ENCODE results near the gene ACTRT2. TPM values are rescaled to one million over a fixed set of nuclear protein-coding genes. Genes with fewer than 3 reads are reported as not detected.

ACTRT2 gene
- total RNA-seq, 1 experiment from 2014 or later: not detected

DNA sequence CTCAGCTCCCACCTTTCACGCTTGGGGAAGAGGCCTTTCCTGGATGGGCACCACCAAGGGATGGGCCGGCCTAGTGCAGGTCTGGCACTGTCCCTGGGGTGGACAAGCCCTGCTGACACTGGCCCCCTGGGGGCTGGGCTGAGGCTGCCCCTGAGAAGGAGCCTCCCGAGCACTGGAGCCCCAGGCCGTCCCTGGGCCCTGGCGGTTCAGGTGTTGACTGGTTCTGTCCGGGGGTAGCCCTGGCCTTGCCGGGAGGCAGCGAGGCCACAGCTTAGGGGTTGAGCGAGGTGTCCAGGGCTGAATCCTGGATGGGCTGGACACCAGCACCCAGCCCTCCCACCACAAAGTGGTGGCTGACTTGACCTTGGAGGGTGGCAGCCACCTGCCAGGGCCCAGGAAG is 49.7 kb upstream of the ACTRT2 start:
- Mint-ChIP-seq H3K4me1 (no peaks in the 10 kb centered on the region), H3K36me3 (ENCODE audit: insufficient read depth in 1 of 3, low read depth in 3 of 3) (peaks cover 0 to 18% (median 0%) of the 10 kb centered on the region in 3 experiments; a peak in 2 of 7 replicates), H3K4me3 (no peak overlapping the region), H3K27ac (no peak overlapping the region), H3K9me3 (peaks cover 2 to 53% of the 10 kb centered on the region in 2 experiments; a peak in 4 of 5 replicates), H3K27me3 (ENCODE audit: low read depth) (no peaks in the 10 kb centered on the region; the same call in 1 of the 2 replicates)
- no peaks in the 10 kb centered on the region for H3K79me1 ChIP-seq (ENCODE audit: insufficient read depth, low read depth, low read length, poor library complexity, severe bottlenecking)
- H3K56ac ChIP-seq (ENCODE audit: insufficient read length, low read depth, low read length): no peak overlapping the region
- H4K20me1 ChIP-seq (ENCODE audit: control insufficient read depth, insufficient read depth, insufficient read length): no peaks in the 10 kb centered on the region
- H3K4ac ChIP-seq (ENCODE audit: low read depth, low read length): no peak overlapping the region
- no peaks in the 10 kb centered on the region for H3K79me2 ChIP-seq (ENCODE audit: insufficient read depth, low read length)
- H2BK5ac ChIP-seq (ENCODE audit: insufficient read length, low read length): no peak overlapping the region
- no peak overlapping the region for H2BK15ac ChIP-seq (ENCODE audit: low read depth, low read length)
- H3K18ac ChIP-seq (ENCODE audit: insufficient read length, low read depth, low read length): no peak overlapping the region
- H2AK5ac ChIP-seq (ENCODE audit: insufficient read length, low read length): no peak overlapping the region
- no peak overlapping the region for H4K91ac ChIP-seq (ENCODE audit: insufficient read length, low read depth, low read length)
- peaks cover 82% of the 10 kb centered on the region for H3K9me3 ChIP-seq (ENCODE audit: control insufficient read depth, low read depth, low read length)
- WGBS (ENCODE audit: extremely low coverage, insufficient read length, low lambda C conversion rate): no CpG with 5 or more reads among the region's 9 CpGs
- no peak overlapping the region for H2BK120ac ChIP-seq (ENCODE audit: low read depth, low read length, poor library complexity, severe bottlenecking)
- TF ChIP-seq, protein P1, sequence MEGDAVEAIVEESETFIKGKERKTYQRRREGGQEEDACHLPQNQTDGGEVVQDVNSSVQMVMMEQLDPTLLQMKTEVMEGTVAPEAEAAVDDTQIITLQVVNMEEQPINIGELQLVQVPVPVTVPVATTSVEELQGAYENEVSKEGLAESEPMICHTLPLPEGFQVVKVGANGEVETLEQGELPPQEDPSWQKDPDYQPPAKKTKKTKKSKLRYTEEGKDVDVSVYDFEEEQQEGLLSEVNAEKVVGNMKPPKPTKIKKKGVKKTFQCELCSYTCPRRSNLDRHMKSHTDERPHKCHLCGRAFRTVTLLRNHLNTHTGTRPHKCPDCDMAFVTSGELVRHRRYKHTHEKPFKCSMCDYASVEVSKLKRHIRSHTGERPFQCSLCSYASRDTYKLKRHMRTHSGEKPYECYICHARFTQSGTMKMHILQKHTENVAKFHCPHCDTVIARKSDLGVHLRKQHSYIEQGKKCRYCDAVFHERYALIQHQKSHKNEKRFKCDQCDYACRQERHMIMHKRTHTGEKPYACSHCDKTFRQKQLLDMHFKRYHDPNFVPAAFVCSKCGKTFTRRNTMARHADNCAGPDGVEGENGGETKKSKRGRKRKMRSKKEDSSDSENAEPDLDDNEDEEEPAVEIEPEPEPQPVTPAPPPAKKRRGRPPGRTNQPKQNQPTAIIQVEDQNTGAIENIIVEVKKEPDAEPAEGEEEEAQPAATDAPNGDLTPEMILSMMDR (conservative IDR thresholded peaks at IDR 0.05): no peak
- no peak overlapping the region for H3K14ac ChIP-seq (ENCODE audit: insufficient read depth, low read length)
- no peak overlapping the region for H3K9ac ChIP-seq (ENCODE audit: extremely low read depth, insufficient read length, low read length)
- no peaks in the 10 kb centered on the region for H3K4me1 ChIP-seq (ENCODE audit: insufficient read depth, low read length)
- no peak overlapping the region for H2BK20ac ChIP-seq (ENCODE audit: low read depth, low read length, poor library complexity, severe bottlenecking)
- no peaks in the 10 kb centered on the region for H3K23me2 ChIP-seq (ENCODE audit: insufficient read length, low read depth, low read length, poor library complexity, severe bottlenecking)
- H3T11ph ChIP-seq (ENCODE audit: low read length): no peak overlapping the region
- no peak overlapping the region for H3K27ac ChIP-seq (ENCODE audit: insufficient read length, low read depth, low read length)
- H3K4me2 ChIP-seq (ENCODE audit: insufficient read depth, insufficient read length, low read length): no peak overlapping the region
- H3K27me3 ChIP-seq (ENCODE audit: insufficient read depth, low read length): no peaks in the 10 kb centered on the region
- H3K23ac ChIP-seq (ENCODE audit: insufficient read length, low read depth, low read length): no peak overlapping the region
- no peak for DNase-seq
- no peak overlapping the region for H4K5ac ChIP-seq (ENCODE audit: insufficient read length, low read depth, low read length)
- no peak overlapping the region for H2AFZ ChIP-seq (ENCODE audit: low read length)
- no peak overlapping the region for H4K8ac ChIP-seq (replicated peaks; ENCODE audit: insufficient read length, low read depth, low read length)
- H2BK12ac ChIP-seq (ENCODE audit: insufficient read length, low read depth, low read length): no peak overlapping the region
